ENCODE measurements around the gene GPR156. TPM values are rescaled to one million over a fixed set of nuclear protein-coding genes. Genes with fewer than 3 reads are reported as not detected.

GPR156 gene
- polyA plus RNA-seq, 1 donor (not counting 4 experiments of a cell fraction or from before 2014, with no cell fraction given), result 0.17 TPM

DNA sequence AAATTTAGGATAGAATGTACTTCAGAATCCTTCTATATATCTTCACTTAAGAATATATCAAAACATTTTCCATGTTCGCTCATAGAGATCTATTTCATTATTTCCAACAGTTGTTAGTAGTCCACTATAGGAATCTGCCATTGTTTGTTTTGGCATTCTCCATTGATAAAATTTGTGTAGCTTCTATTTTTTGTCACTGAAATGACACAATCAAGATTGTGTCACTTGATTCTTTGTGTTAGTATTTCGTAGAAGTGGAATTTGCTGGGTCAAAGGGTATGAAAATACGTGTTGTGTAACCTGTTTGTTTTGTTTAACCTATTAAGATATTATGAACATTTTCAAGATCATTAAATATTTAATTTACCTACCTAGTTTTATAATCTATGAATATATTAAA is 15.9 kb upstream of the GPR156 start:
- no peak for FAIRE-seq

DNA sequence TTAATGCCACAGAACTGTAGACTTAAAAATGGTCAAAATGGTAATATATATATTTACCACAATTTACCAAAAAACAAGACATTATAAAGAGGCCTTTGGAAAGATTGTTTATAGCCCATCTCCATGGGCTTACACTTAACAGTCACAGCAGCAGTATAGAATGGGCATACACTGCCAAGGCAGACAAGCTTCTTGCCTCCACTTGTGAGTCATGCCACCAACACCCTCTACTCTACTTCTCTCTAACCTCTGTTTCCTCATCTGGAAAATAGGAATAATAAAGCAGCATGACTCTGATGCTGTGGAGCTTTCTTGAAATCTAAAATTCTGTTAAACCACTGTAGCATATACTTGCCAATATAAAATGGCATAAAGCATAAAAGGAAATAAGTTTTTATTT is 14.4 kb upstream of the GPR156 start:
- FAIRE-seq (no peak), DNase-seq (ENCODE audit: low read depth, low spot score) (no peak)
- no peaks in the 10 kb centered on the region for H3K9me3 ChIP-seq (ENCODE audit: control insufficient read depth, low read depth, low read length)
- no peaks in the 10 kb centered on the region for H3K27me3 ChIP-seq (ENCODE audit: control insufficient read depth, extremely low read depth, insufficient read depth, low read length)
- no peak overlapping the region for H3K4me3 ChIP-seq (ENCODE audit: control insufficient read depth in 2 of 3, extremely low read depth in 1 of 3, insufficient read depth in 2 of 3, low read depth in 1 of 3, low read length in 3 of 3)
- no peak overlapping the region for H3K27ac ChIP-seq (ENCODE audit: control insufficient read depth, insufficient read depth, low read length)
- no peaks in the 10 kb centered on the region for H4K20me1 ChIP-seq (ENCODE audit: control insufficient read depth, extremely low read depth, insufficient read depth, low read length)
- dilution Hi-C loops (cut with MboI; ENCODE audit: extremely low pct_ligation_motif_present, low sequenced_read_pairs), result no loop called here
- H3K79me2 ChIP-seq (ENCODE audit: control insufficient read depth, insufficient read depth, low read length), result no peaks in the 10 kb centered on the region
- no peaks in the 10 kb centered on the region for H3K9me1 ChIP-seq (ENCODE audit: control insufficient read depth, extremely low read depth, insufficient read depth, low read length)
- no peak overlapping the region for H3K9ac ChIP-seq (ENCODE audit: control insufficient read depth, extremely low read depth, insufficient read depth, low read length)
- H3K36me3 ChIP-seq (ENCODE audit: control insufficient read depth in 2 of 2, extremely low read depth in 1 of 2, insufficient read depth in 2 of 2, low read length in 2 of 2), result no peaks in the 10 kb centered on the region
- no peaks in the 10 kb centered on the region for H3K4me1 ChIP-seq (ENCODE audit: control insufficient read depth, extremely low read depth, insufficient read depth, low read length)
- H3K4me2 ChIP-seq (ENCODE audit: control insufficient read depth, extremely low read depth, insufficient read depth, low read depth, low read length), result no peak overlapping the region
- TF ChIP-seq EZH2 (IDR thresholded peaks at IDR 0.05; ENCODE audit: low read length), result no peak
- TF ChIP-seq, protein P1, sequence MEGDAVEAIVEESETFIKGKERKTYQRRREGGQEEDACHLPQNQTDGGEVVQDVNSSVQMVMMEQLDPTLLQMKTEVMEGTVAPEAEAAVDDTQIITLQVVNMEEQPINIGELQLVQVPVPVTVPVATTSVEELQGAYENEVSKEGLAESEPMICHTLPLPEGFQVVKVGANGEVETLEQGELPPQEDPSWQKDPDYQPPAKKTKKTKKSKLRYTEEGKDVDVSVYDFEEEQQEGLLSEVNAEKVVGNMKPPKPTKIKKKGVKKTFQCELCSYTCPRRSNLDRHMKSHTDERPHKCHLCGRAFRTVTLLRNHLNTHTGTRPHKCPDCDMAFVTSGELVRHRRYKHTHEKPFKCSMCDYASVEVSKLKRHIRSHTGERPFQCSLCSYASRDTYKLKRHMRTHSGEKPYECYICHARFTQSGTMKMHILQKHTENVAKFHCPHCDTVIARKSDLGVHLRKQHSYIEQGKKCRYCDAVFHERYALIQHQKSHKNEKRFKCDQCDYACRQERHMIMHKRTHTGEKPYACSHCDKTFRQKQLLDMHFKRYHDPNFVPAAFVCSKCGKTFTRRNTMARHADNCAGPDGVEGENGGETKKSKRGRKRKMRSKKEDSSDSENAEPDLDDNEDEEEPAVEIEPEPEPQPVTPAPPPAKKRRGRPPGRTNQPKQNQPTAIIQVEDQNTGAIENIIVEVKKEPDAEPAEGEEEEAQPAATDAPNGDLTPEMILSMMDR (optimal IDR thresholded peaks at IDR 0.05 in 1 of 3, IDR thresholded peaks at IDR 0.05 in 1 of 3, conservative IDR thresholded peaks at IDR 0.05 in 1 of 3; ENCODE audit: extremely low read depth in 1 of 3, insufficient read depth in 2 of 3, low read length in 3 of 3), result no peak
- no peak overlapping the region for H2AFZ ChIP-seq (ENCODE audit: control insufficient read depth, low read length)

More for the DNA sequence above, 15.9 kb upstream of the GPR156 start:
- Histone ChIP-seq H3K79me2 (ENCODE audit: control insufficient read depth, insufficient read depth, low read length) (no peaks in the 10 kb centered on the region), H3K4me1 (ENCODE audit: control insufficient read depth, extremely low read depth, insufficient read depth, low read length) (no peaks in the 10 kb centered on the region), H4K20me1 (ENCODE audit: control insufficient read depth, extremely low read depth, insufficient read depth, low read length) (no peaks in the 10 kb centered on the region), H3K9me1 (ENCODE audit: control insufficient read depth, extremely low read depth, insufficient read depth, low read length) (no peaks in the 10 kb centered on the region), H3K9ac (ENCODE audit: control insufficient read depth, extremely low read depth, insufficient read depth, low read length) (no peak overlapping the region), H3K27ac (ENCODE audit: control insufficient read depth, insufficient read depth, low read length) (no peak overlapping the region), H3K9me3 (ENCODE audit: control insufficient read depth, low read depth, low read length) (no peaks in the 10 kb centered on the region), H3K4me3 (ENCODE audit: control insufficient read depth in 2 of 3, extremely low read depth in 1 of 3, insufficient read depth in 2 of 3, low read depth in 1 of 3, low read length in 3 of 3) (no peak overlapping the region), H2AFZ (ENCODE audit: control insufficient read depth, low read length) (no peak overlapping the region), H3K27me3 (ENCODE audit: control insufficient read depth, extremely low read depth, insufficient read depth, low read length) (no peaks in the 10 kb centered on the region), H3K4me2 (ENCODE audit: control insufficient read depth, extremely low read depth, insufficient read depth, low read depth, low read length) (no peak overlapping the region), H3K36me3 (ENCODE audit: control insufficient read depth in 2 of 2, extremely low read depth in 1 of 2, insufficient read depth in 2 of 2, low read length in 2 of 2) (no peaks in the 10 kb centered on the region)
- DNase-seq (ENCODE audit: low read depth, low spot score), result no peak
- dilution Hi-C loops (cut with MboI; ENCODE audit: extremely low pct_ligation_motif_present, low sequenced_read_pairs), result no loop called here
- TF ChIP-seq, protein P1 (optimal IDR thresholded peaks at IDR 0.05 in 1 of 3, IDR thresholded peaks at IDR 0.05 in 1 of 3, conservative IDR thresholded peaks at IDR 0.05 in 1 of 3; ENCODE audit: extremely low read depth in 1 of 3, insufficient read depth in 2 of 3, low read length in 3 of 3), result no peak
- TF ChIP-seq EZH2 (IDR thresholded peaks at IDR 0.05; ENCODE audit: low read length), result no peak

All from keratinocyte (primary cell).